GM18511 (cell line): Measurements from ENCODE around the gene CBY2.

ENCODE experiments used
- ATAC-seq: cut with Tn5 transposase; IDR thresholded peaks from one replicate; pipeline ENCODE4 v1.9.1; 2021; ENCODE audit warnings: mild to moderate bottlenecking, moderate library complexity; ENCODE audit not compliant: unreplicated experiment

CBY2 gene

GRCh38 chr13:45700971-45701900, 884 bp upstream of the CBY2 start:
- ATAC-seq: peak; percentile 72

GRCh38 chr13:45702869-45703391, 810 bp downstream of the CBY2 start:
- ATAC-seq: no peak

DNA sequence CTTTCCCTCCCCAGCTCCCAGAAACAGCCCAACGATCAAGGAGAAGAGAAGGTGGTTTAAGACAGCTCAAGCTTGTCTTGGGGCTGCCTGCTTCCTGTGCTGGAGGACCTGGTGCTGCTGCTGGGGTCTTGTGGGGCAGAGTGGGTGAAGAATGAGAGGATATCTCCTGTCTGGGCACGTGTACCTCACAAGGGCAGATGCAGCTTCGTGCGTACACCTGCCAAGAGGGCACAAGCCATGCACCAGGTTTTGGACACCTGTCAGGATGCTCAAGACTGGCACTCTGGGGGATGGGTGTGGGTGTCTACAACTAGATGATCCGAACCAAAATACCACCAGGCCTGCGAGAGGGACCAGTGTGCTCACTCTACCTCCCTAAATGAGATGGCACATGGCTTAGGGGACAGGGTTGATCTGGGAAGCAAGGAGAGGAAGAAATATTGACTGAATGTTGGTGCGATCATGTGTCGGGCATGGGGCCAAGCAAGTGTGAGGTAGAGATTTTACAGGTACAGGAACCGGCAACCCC, 2.2 kb downstream of the CBY2 start:
- no peak for ATAC-seq

GRCh38 chr13:45704854-45705695, 3.0 kb downstream of the CBY2 start:
- no peak for ATAC-seq

DNA sequence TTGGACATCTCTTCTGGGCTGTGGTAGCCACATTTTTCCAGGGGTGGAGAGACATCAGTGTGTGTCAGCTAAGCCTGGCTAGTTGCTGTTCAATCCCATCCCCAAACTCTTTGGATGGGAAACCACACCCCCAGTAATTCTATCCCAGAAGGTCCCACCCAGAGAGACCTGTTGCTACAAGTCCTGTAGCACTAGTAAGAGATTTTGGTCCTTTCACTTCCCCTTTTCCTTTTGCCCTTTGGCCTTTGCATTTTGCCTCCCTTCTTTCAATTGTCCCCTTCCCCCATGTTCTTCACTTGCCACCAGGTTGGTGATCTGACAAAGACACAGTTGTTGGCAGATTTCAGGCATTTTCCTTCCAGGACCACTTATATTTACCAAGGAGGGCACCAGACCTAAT, 3.8 kb downstream of the CBY2 start:
- peak; percentile 69 for ATAC-seq

GRCh38 chr13:45707516-45708100, 5.5 kb downstream of the CBY2 start:
- no peak for ATAC-seq

DNA sequence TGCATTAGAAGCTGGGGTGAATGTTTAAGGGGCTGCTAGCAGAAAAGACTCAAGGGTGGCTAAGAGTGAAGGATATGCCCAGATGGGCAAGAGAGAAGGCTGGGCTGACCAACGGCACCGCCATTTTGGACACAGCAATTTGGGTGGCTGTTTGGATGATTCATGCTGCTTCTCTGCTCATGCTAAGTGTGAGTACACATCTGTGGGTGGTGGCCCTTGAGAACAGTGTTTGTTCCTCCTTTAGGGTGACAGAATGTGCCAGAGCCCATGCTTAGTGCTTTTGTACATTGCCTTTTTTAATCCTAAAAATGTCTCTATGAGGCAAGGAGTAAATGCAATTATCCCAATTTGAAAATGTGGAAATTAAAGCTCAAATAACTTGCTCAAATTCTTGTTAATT, 9.8 kb downstream of the CBY2 start:
- no peak for ATAC-seq

DNA sequence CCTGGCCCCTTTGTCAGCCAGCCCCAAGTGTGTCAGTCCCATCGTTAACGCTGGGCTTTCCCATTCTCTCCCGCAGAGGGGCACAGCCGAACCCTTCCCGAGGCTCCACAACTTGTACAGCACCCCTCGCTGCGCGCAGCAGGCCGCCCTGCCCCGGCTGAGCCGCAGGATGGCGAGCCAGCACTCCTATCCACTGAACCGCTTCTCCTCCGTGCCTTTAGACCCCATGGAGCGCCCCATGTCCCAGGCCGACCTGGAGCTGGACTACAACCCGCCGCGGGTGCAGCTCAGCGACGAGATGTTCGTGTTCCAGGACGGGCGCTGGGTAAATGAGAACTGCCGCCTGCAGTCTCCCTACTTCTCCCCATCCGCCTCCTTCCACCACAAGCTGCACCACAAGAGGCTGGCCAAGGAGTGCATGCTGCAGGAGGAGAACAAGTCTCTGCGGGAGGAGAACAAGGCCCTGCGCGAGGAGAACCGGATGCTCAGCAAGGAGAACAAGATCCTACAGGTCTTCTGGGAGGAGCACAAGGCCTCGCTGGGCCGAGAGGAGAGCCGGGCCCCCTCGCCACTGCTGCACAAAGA, 11.1 kb downstream of the CBY2 start:
- ATAC-seq: no peak

- ATAC-seq: no peak
Measured at GRCh38 chr13:45713721-45714120, 11.6 kb downstream of the CBY2 start.

DNA sequence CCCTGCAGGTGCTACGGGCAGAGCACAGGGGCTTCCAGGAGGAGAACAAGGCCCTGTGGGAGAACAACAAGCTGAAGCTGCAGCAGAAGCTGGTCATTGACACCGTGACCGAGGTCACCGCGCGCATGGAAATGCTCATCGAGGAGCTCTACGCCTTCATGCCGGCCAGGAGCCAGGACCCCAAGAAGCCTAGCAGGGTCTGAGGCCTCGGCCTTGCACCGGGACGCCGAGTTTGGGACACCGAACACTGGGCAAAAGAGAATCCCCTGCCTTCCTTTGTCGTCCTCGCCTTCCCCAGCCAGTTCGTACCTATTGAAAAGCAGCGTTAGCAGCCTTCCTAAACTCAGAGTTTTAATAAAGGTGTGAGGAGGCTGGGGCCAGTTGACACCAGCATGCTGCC, 12.1 kb downstream of the CBY2 start:
- ATAC-seq: no peak

DNA sequence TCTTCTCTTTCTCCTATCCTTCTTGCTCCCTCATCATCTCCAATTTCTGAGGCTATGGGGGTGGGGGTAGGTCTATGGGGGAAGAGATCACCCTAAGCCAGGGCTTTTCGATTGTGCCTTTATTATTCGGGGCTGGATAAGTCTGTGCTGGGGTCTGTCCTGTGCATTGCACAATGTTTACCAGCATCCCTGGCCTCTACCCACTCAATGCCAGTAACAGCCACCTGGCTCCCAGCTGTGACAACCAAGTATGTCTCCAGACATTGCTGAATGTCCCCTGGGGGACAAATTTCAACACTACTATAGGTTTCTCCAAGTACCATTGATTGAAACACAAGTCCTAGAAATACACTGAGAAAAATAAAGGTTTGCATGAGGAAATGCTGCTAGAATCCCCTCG, 13.2 kb downstream of the CBY2 start:
- ATAC-seq: no peak

DNA sequence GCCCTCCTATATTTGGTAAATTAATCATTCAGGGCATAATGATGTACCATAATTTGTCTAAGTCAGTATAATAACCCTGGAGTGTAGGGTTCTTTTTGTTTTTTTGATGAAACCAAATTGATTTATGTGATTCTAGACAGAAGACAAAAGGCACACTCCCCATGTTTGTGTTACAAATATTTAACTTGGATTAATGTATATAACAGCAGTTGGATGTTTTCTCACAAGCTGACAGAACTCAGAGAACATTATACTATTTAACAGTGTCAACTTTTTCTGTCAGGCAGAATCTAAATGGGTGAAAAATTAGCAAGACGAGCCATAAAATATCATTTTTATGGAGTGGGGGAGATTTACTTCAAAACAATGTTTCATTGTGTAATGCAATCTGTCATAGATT, 15.2 kb downstream of the CBY2 start:
- no peak for ATAC-seq

GRCh38 chr13:45718063-45718462, 15.9 kb downstream of the CBY2 start:
- ATAC-seq: peak; percentile 65

DNA sequence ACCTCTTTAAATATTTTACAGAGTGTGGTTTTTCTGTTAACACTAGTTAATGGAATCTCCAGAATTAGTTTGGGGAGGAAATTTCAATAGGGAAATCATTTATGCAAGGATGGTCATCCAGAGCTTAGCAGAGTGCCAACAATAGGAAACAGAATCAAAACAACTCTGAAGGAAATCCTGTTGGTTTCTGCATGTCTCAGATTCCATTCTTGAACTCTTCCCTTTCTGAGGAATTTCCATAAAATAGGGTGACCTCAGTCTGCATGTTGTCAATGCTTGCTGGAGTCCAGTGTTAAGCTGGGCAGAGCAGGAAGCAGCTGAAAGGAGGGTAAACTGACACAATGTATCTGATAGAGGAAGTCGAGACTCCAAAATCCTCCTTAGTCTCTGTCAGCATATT, 16.9 kb downstream of the CBY2 start:
- no peak for ATAC-seq

GRCh38 chr13:45721203-45721731, 19.1 kb downstream of the CBY2 start:
- no peak for ATAC-seq

GRCh38 chr13:45723798-45724197, 21.7 kb downstream of the CBY2 start:
- no peak for ATAC-seq

DNA sequence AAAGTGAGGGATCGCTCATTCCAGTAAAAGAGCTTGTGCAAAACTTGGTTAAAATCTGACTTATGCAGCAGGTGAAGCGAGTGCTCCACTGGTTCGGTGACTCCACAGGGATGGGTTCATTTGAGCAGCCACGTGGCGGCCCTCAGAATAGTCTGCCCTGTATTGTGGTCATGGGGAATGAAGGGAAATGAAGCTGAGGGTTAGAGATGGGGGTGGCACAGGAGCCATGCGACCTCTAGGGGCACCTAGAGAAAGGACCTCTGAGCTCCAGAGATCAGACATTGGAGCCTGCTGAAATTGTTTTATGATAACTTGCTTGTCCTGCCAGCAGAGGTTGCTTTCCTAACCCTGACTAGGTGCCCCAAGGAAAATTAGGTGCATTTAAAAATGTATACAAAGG, 26.6 kb downstream of the CBY2 start:
- ATAC-seq: no peak

DNA sequence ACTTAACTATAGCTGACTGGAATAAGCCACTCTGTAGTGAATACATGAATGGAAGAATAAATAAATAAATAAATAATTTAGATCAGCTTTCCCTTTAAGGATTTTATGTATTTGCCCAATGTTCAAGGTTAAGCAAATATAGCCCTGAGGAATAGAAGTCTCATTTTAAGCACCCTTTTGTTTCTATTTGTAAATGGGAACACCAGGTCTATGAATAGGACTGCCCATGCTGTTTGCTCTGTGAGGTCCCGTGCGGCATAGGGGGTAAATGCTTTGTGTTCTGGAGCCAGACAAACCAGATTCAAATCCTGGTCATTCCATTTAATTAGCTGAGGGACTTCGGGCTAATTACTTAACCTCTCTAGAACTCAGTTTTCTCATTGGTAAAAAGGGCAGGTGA, 29.3 kb downstream of the CBY2 start:
- no peak for ATAC-seq

DNA sequence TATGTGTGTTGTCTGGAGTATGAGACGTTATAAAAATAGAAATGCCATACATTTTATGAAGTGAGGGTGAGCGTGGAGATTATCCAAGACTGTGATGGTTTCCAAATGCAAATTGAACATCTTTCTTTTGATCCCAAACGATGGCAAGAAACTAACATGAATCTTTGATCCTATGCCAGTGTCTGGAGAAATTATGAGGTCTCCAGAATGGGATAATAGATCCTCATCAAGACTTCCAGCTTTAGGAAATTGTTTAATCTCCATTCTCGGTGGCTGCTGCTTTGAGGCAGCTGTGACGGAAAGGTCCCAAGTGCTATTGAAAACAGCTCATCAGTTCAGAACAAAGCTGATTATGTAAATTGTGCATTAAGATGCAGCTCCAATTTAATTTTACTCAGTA, 30.8 kb downstream of the CBY2 start:
- ATAC-seq: no peak

DNA sequence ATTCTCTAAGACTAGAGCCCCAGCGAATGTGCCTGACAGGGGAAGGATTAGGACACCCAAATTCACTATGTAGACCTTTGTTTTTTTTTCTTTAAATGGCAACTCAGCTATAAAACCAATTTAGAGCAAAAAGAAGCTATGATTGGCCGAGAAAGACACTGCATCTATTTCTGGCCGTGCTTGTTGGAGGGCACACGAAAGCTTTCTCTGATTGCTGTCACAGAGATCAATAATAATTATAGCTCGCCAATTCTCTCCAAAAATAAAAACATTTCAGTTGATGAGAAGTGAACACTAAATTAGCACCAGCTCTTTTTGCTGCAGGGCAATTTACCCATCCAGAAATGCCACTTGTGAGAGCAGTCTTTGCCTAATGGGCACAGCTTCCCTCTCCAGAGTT, 31.2 kb downstream of the CBY2 start:
- no peak for ATAC-seq
